ENCODE data around the gene TFEB.

- TF ChIP-seq ESRRA (IDR thresholded peaks at IDR 0.05; ENCODE audit: low read length) (no peak), POLR2A (IDR thresholded peaks at IDR 0.05; ENCODE audit: low read depth, low read length) (no peak), EP300 (IDR thresholded peaks at IDR 0.05; ENCODE audit: borderline replicate concordance in 1 of 2, control insufficient read depth in 1 of 2, low read depth in 2 of 2, low read length in 2 of 2) (no peak), ZNF274 (IDR thresholded peaks at IDR 0.05; ENCODE audit: insufficient read depth, insufficient read length) (no peak), NBN (IDR thresholded peaks at IDR 0.05) (no peak), ZBED1 (IDR thresholded peaks at IDR 0.05; ENCODE audit: borderline replicate concordance) (no peak), POLR2AphosphoS5 (IDR thresholded peaks at IDR 0.05; ENCODE audit: low read length) (no peak), CEBPB (IDR thresholded peaks at IDR 0.05; ENCODE audit: borderline replicate concordance in 1 of 2, low read depth in 2 of 2, low read length in 2 of 2) (no peak), BHLHE40 (IDR thresholded peaks at IDR 0.05; ENCODE audit: borderline replicate concordance in 1 of 2, low read depth in 2 of 2, low read length in 1 of 2) (no peak), JUNB (IDR thresholded peaks at IDR 0.05) (no peak)
- TF ChIP-seq, protein P1, sequence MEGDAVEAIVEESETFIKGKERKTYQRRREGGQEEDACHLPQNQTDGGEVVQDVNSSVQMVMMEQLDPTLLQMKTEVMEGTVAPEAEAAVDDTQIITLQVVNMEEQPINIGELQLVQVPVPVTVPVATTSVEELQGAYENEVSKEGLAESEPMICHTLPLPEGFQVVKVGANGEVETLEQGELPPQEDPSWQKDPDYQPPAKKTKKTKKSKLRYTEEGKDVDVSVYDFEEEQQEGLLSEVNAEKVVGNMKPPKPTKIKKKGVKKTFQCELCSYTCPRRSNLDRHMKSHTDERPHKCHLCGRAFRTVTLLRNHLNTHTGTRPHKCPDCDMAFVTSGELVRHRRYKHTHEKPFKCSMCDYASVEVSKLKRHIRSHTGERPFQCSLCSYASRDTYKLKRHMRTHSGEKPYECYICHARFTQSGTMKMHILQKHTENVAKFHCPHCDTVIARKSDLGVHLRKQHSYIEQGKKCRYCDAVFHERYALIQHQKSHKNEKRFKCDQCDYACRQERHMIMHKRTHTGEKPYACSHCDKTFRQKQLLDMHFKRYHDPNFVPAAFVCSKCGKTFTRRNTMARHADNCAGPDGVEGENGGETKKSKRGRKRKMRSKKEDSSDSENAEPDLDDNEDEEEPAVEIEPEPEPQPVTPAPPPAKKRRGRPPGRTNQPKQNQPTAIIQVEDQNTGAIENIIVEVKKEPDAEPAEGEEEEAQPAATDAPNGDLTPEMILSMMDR (IDR thresholded peaks at IDR 0.05 in 2 of 3, conservative IDR thresholded peaks at IDR 0.05 in 1 of 3; ENCODE audit: control insufficient read depth in 2 of 3, extremely low read depth in 1 of 3, insufficient read depth in 1 of 3, low read depth in 3 of 3, low read length in 3 of 3), result no peak
Measured at GRCh38 chr6:41783106-41783780, 47.8 kb upstream of the TFEB start.

All from GM12878 (cell line).